Measurements from ENCODE around the gene MED8. TPM values are rescaled to one million over a fixed set of nuclear protein-coding genes. Genes with fewer than 3 reads are reported as not detected.

MED8 gene
- total and polyA plus RNA-seq, 10 of the 15 experiments (the other 5 are each of a cell fraction or from before 2014, with no cell fraction given) = 20.2 to 61.7 (median 39.5) TPM

- TF ChIP-seq POU2F2 (IDR thresholded peaks at IDR 0.05; ENCODE audit: borderline replicate concordance, low read depth, low read length) (peak; percentile 55; the same call in 1 of the 3 replicates), TARDBP (IDR thresholded peaks at IDR 0.05; ENCODE audit: borderline replicate concordance) (0 out of 2 replicates have a peak, but pooled peaks have one; percentile 44), HSF1 (IDR thresholded peaks at IDR 0.05; ENCODE audit: low read depth, low read length) (no peak), ZNF217 (IDR thresholded peaks at IDR 0.05) (no peak), CREB1 (IDR thresholded peaks at IDR 0.05; ENCODE audit: low read depth) (peak; percentile 77), ZNF592 (IDR thresholded peaks at IDR 0.05) (no peak), YY1 (IDR thresholded peaks at IDR 0.05; ENCODE audit: low read depth, low read length) (no peak), CREM (IDR thresholded peaks at IDR 0.05; ENCODE audit: low read depth) (0 out of 2 replicates have a peak, but pooled peaks have one; percentile 23), MXI1 (IDR thresholded peaks at IDR 0.05; ENCODE audit: low read depth, low read length) (peak; percentile 100), MAX (IDR thresholded peaks at IDR 0.05; ENCODE audit: low read depth, low read length) (peak; percentile 92), SIN3A (IDR thresholded peaks at IDR 0.05; ENCODE audit: low read depth, low read length) (peak; percentile 99), ZBTB40 (IDR thresholded peaks at IDR 0.05; ENCODE audit: borderline replicate concordance) (peak; percentile 89), HDGF (IDR thresholded peaks at IDR 0.05) (0 out of 2 replicates have a peak, but pooled peaks have one; percentile 12), CBX3 (IDR thresholded peaks at IDR 0.05; ENCODE audit: borderline replicate concordance, low read depth) (no peak), RAD51 (IDR thresholded peaks at IDR 0.05) (no peak), GABPA (IDR thresholded peaks at IDR 0.05; ENCODE audit: low read depth) (peak; percentile 87), SP1 (IDR thresholded peaks at IDR 0.05; ENCODE audit: low read depth, low read length) (peak; percentile 95), TCF12 (IDR thresholded peaks at IDR 0.05; ENCODE audit: low read depth, low read length) (no peak), NFYB (IDR thresholded peaks at IDR 0.05; ENCODE audit: insufficient read depth, low read depth, low read length) (peak; percentile 98), SMAD5 (IDR thresholded peaks at IDR 0.05; ENCODE audit: low read depth) (0 out of 2 replicates have a peak, but pooled peaks have one; percentile 63)
Measured at GRCh38 chr1:43358746-43359693, 30.6 kb downstream of the MED8 start, which contains the start of gene CDC20 (continued).
